Measurements from ENCODE around the gene RASL10B. TPM values are rescaled to one million over a fixed set of nuclear protein-coding genes. Genes with fewer than 3 reads are reported as not detected.

The RASL10B gene
- total RNA-seq, 1 donor from 2014 or later, result 4.8 TPM

DNA sequence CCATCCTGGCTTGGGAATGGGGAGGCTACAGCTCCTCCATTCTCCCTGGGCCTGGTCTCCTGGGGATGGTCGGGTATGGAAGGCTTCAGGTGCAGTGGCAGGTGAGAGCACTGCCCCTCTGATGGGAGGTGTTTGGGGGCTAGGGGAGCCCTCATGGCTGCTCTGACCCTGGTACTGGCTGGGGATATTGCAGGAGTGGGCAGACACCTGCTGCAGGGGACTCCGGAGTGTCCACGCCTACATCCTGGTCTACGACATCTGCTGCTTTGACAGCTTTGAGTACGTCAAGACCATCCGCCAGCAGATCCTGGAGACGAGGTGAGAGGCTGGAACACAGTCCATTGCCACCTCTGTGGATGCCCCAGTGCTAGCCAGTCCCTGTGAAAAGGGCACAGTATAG, 8.8 kb downstream of the RASL10B start:
- Histone ChIP-seq H3K4me2 (no peak overlapping the region), H3K27me3 (peaks cover 60% of the 10 kb centered on the region), H3K79me2 (ENCODE audit: low read depth) (no peaks in the 10 kb centered on the region), H2AFZ (replicated peaks) (no peak overlapping the region), H3K9ac (no peak overlapping the region), H3K9me3 (ENCODE audit: low read depth) (no peaks in the 10 kb centered on the region), H3K4me1 (no peaks in the 10 kb centered on the region), H3F3A (ENCODE audit: low read depth) (no peaks in the 10 kb centered on the region), H3K4me3 (no peak overlapping the region), H3K36me3 (no peaks in the 10 kb centered on the region), H3K27ac (no peak overlapping the region), H4K20me1 (ENCODE audit: low read depth) (peaks cover 31% of the 10 kb centered on the region)
- no peak for DNase-seq (ENCODE audit: low spot score)
- H3K4me1 Mint-ChIP-seq, result peaks cover 8% of the 10 kb centered on the region
- no peak overlapping the region for H3K4me3 Mint-ChIP-seq
- H3K9me3 Mint-ChIP-seq, result no peaks in the 10 kb centered on the region
- peaks cover 19% of the 10 kb centered on the region for H3K27me3 Mint-ChIP-seq (ENCODE audit: insufficient read depth, low read depth)
- H3K27ac Mint-ChIP-seq, result no peak overlapping the region
- peaks cover 4% of the 10 kb centered on the region for H3K36me3 Mint-ChIP-seq
- TF ChIP-seq EZH2phosphoT487 (IDR thresholded peaks at IDR 0.05) (no peak), EZH2 (IDR thresholded peaks at IDR 0.05) (no peak)
- TF ChIP-seq, protein P1, sequence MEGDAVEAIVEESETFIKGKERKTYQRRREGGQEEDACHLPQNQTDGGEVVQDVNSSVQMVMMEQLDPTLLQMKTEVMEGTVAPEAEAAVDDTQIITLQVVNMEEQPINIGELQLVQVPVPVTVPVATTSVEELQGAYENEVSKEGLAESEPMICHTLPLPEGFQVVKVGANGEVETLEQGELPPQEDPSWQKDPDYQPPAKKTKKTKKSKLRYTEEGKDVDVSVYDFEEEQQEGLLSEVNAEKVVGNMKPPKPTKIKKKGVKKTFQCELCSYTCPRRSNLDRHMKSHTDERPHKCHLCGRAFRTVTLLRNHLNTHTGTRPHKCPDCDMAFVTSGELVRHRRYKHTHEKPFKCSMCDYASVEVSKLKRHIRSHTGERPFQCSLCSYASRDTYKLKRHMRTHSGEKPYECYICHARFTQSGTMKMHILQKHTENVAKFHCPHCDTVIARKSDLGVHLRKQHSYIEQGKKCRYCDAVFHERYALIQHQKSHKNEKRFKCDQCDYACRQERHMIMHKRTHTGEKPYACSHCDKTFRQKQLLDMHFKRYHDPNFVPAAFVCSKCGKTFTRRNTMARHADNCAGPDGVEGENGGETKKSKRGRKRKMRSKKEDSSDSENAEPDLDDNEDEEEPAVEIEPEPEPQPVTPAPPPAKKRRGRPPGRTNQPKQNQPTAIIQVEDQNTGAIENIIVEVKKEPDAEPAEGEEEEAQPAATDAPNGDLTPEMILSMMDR (IDR thresholded peaks at IDR 0.05), result no peak

DNA sequence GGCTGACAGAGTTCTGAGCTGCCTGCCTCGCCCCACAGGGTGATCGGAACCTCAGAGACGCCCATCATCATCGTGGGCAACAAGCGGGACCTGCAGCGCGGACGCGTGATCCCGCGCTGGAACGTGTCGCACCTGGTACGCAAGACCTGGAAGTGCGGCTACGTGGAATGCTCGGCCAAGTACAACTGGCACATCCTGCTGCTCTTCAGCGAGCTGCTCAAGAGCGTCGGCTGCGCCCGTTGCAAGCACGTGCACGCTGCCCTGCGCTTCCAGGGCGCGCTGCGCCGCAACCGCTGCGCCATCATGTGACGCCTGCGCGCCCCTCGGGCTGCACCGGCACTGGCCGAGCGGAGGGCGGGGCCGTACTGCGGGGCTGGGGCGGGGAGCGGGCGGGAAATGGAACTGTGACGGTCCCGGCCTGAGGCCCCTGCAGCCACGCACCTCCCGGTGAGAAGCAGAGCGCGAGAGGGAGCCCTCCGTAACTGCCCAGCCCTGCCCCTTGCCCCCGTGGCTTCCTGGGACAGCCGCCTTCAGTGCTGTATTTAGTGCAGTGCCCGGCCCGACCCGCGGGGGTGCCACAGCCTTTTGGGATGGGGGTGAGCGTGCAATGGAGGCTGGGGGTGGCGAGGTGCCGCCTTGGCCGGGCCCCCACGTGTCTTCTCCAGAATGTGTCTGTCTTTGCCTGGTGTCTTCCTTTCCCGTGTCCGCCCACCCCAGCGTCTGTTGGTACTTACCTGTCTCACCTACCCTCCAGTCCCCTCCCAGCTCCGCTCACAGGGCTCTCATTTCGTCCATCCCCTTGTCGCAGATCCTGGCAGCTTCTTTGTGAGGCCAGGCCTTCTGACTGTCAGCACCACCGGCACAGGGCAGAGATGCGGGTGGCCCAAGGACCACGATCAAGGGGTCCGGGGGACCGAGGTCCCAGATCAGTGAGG, 9.8 kb downstream of the RASL10B start:
- Histone ChIP-seq H3K4me3 (peak overlapping the region; percentile 28), H3K27me3 (peaks cover 60% of the 10 kb centered on the region), H4K20me1 (ENCODE audit: low read depth) (peaks cover 31% of the 10 kb centered on the region), H2AFZ (replicated peaks) (no peak overlapping the region), H3K27ac (no peak overlapping the region), H3F3A (ENCODE audit: low read depth) (no peaks in the 10 kb centered on the region), H3K4me2 (peak overlapping the region; percentile 71), H3K36me3 (no peaks in the 10 kb centered on the region), H3K9ac (no peak overlapping the region), H3K79me2 (ENCODE audit: low read depth) (no peaks in the 10 kb centered on the region), H3K4me1 (no peaks in the 10 kb centered on the region), H3K9me3 (ENCODE audit: low read depth) (no peaks in the 10 kb centered on the region)
- H3K4me1 Mint-ChIP-seq, result peaks cover 8% of the 10 kb centered on the region
- H3K27ac Mint-ChIP-seq, result no peak overlapping the region
- peak; percentile 28 for TF ChIP-seq EZH2phosphoT487 (IDR thresholded peaks at IDR 0.05)
- TF ChIP-seq, protein P1 (IDR thresholded peaks at IDR 0.05), result no peak
- peak; percentile 58 for TF ChIP-seq EZH2 (IDR thresholded peaks at IDR 0.05)
- peaks cover 4% of the 10 kb centered on the region for H3K36me3 Mint-ChIP-seq
- no peaks in the 10 kb centered on the region for H3K9me3 Mint-ChIP-seq
- peak; percentile 70 for DNase-seq (ENCODE audit: low spot score)
- peak overlapping the region; percentile 41 for H3K4me3 Mint-ChIP-seq
- peaks cover 17% of the 10 kb centered on the region for H3K27me3 Mint-ChIP-seq (ENCODE audit: insufficient read depth, low read depth)

DNA sequence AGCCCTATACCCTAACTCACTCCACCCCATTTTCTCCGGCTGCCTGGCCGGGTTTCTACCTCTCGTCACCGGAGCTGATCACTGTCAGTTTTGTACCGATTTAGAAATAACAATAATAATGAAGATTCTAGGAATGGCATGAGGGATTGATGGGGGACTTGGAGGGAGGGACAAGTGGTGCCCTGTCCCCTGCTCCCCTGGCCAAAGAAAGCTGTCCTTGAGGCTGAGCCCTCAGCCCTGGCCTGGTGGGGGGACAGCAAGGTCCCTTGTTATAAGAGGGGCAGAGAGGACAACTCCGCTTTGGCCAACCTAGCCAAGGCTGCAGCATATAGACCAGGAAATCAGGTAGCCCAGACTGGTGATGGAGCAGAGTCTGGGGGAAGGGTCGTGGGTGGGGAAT, 11.1 kb downstream of the RASL10B start:
- Mint-ChIP-seq H3K4me1 (peaks cover 8% of the 10 kb centered on the region), H3K27ac (no peak overlapping the region), H3K9me3 (no peaks in the 10 kb centered on the region), H3K4me3 (no peak overlapping the region), H3K36me3 (no peaks in the 10 kb centered on the region), H3K27me3 (ENCODE audit: insufficient read depth, low read depth) (peaks cover 19% of the 10 kb centered on the region)
- Histone ChIP-seq H2AFZ (replicated peaks) (no peak overlapping the region), H3K27me3 (peaks cover 60% of the 10 kb centered on the region), H3K4me1 (no peaks in the 10 kb centered on the region), H3K36me3 (no peaks in the 10 kb centered on the region), H4K20me1 (ENCODE audit: low read depth) (peaks cover 31% of the 10 kb centered on the region), H3K27ac (no peak overlapping the region), H3F3A (ENCODE audit: low read depth) (no peaks in the 10 kb centered on the region), H3K79me2 (ENCODE audit: low read depth) (no peaks in the 10 kb centered on the region), H3K9ac (no peak overlapping the region), H3K4me3 (no peak overlapping the region), H3K4me2 (no peak overlapping the region), H3K9me3 (ENCODE audit: low read depth) (no peaks in the 10 kb centered on the region)
- no peak for DNase-seq (ENCODE audit: low spot score)
- TF ChIP-seq EZH2 (IDR thresholded peaks at IDR 0.05), result no peak
- TF ChIP-seq, protein P1 (IDR thresholded peaks at IDR 0.05), result no peak

Measured in neural progenitor cell (in vitro differentiated cells).